GM21825 (cell line): ENCODE results near the gene DAB2IP.

Experiments used
- ATAC-seq: cut with Tn5 transposase; IDR thresholded peaks from one replicate; pipeline ENCODE4 v1.9.1; 2021; ENCODE audit warnings: mild to moderate bottlenecking, moderate library complexity; ENCODE audit not compliant: unreplicated experiment

DAB2IP gene

GRCh38 chr9:121625590-121625989, 25.8 kb upstream of the DAB2IP start:
- ATAC-seq, result no peak

GRCh38 chr9:121626012-121626411, 25.4 kb upstream of the DAB2IP start:
- no peak for ATAC-seq

GRCh38 chr9:121627427-121627826, 24.0 kb upstream of the DAB2IP start:
- ATAC-seq, result no peak

GRCh38 chr9:121628401-121628800, 23.0 kb upstream of the DAB2IP start:
- no peak for ATAC-seq

GRCh38 chr9:121631115-121631514, 20.3 kb upstream of the DAB2IP start:
- ATAC-seq, result no peak

- no peak for ATAC-seq
These were observed 19.4 kb upstream of the DAB2IP start for GRCh38 chr9:121631978-121632418.

- ATAC-seq, result no peak
These were observed 18.2 kb upstream of the DAB2IP start for GRCh38 chr9:121633119-121633714.

- ATAC-seq, result no peak
These were observed 17.7 kb upstream of the DAB2IP start for GRCh38 chr9:121633736-121634135.

- ATAC-seq, result no peak
These were observed 16.8 kb upstream of the DAB2IP start for GRCh38 chr9:121634329-121635261.

GRCh38 chr9:121635300-121635876, 16.0 kb upstream of the DAB2IP start:
- no peak for ATAC-seq

GRCh38 chr9:121636341-121636865, 15.0 kb upstream of the DAB2IP start:
- no peak for ATAC-seq

GRCh38 chr9:121636978-121637712, 14.3 kb upstream of the DAB2IP start:
- no peak for ATAC-seq

GRCh38 chr9:121637713-121638220, 13.7 kb upstream of the DAB2IP start:
- ATAC-seq, result no peak

GRCh38 chr9:121638399-121638798, 13.0 kb upstream of the DAB2IP start:
- no peak for ATAC-seq

- ATAC-seq, result no peak
These were observed 12.4 kb upstream of the DAB2IP start for GRCh38 chr9:121638901-121639592.

GRCh38 chr9:121639619-121640018, 11.8 kb upstream of the DAB2IP start:
- no peak for ATAC-seq

GRCh38 chr9:121640076-121640475, 11.4 kb upstream of the DAB2IP start:
- ATAC-seq, result no peak

- no peak for ATAC-seq
These were observed 10.8 kb upstream of the DAB2IP start for GRCh38 chr9:121640491-121641223.

- ATAC-seq, result no peak
These were observed 10.2 kb upstream of the DAB2IP start for GRCh38 chr9:121641224-121641611.
